Esophagus squamous epithelium (tissue), 5 donors: Measurements from ENCODE around the gene MAS1L. TPM values are rescaled to one million over a fixed set of nuclear protein-coding genes. Genes with fewer than 3 reads are reported as not detected.

Experiments
- DNase-seq: peaks from one replicate; lab custom pipeline; 2025; lab: John Stamatoyannopoulos, UW
- H3K27ac ChIP-seq, 4 donors: fragments of 200-600 bp; sonication (generic); one replicate each; pipeline ENCODE4 v1.5.1; 2016 to 2019; ENCODE audit warnings: mild to moderate bottlenecking in 1 of 4
- H3K27me3 ChIP-seq, 4 donors: fragments of 200-600 bp; sonication (generic); 1 replicate in 3 of 4; 2 replicates in 1 of 4; pipeline versions ENCODE4 v1.5.1 to v1.6.0; 2017 to 2021; ENCODE audit warnings: antibody characterized with exemption in 1 of 4
- H3K36me3 ChIP-seq, 3 donors: fragments of 200-600 bp; sonication (generic); one replicate each; pipeline ENCODE4 v1.5.1; 2016 to 2019
- H3K4me1 ChIP-seq, 3 donors: fragments of 200-600 bp; sonication (generic); one replicate each; pipeline ENCODE4 v1.5.1; 2017 to 2019
- H3K4me3 ChIP-seq, 4 donors: fragments of 200-600 bp; sonication (generic); 1 replicate in 3 of 4; 2 replicates in 1 of 4; pipeline ENCODE4 v1.5.1; 2016 to 2019; ENCODE audit warnings: mild to moderate bottlenecking in 2 of 4, moderate library complexity in 1 of 4
- H3K9me3 ChIP-seq, 3 donors: fragments of 200-600 bp; sonication (generic); one replicate each; pipeline ENCODE4 v1.5.1; 2016 to 2019
- POLR2A ChIP-seq, 4 donors: fragments of 450-650 bp; IDR thresholded peaks; one replicate each; pipeline ENCODE4 v1.6.1; 2017; ENCODE audit warnings: antibody characterized with exemption in 4 of 4, mild to moderate bottlenecking in 4 of 4, moderate library complexity in 3 of 4
- WGBS, 2 donors: methylation state at CpG; one replicate each; pipeline ENCODE4 v1.1.5; 2018; 5-methylcytosine and 5-hydroxymethylcytosine counted together
- intact Hi-C: fragments of 100-400 bp; cut with DNase I; formaldehyde crosslinking; loops from one replicate; pipeline ENCODE4 v1.15.0; 2022
- total RNA-seq, 4 donors: library from RNA; depleted of rRNA; stranded (reverse); fragments of >200 nt; gene quantifications; one replicate each; pipeline ENCODE4 v1.1.0, GENCODE V29; 2016
- TF ChIP-seq, protein P1 (sequence below), 6 experiments: fragments of 450-650 bp in 4 of 6; fragments of 200-600 bp in 2 of 6; sonication (generic) in 2 of 6; IDR thresholded peaks; one replicate each; pipeline ENCODE4 v1.5.1; 2016 to 2019; ENCODE audit warnings: antibody characterized with exemption in 6 of 6, mild to moderate bottlenecking in 4 of 6, moderate library complexity in 4 of 6
- donor health status: DM: yes; HTN: yes; CAD: no.

MAS1L gene
- total RNA-seq, 4 donors from 2014 or later = not detected

- intact Hi-C loops = no loop called here
- TF ChIP-seq, protein P1, sequence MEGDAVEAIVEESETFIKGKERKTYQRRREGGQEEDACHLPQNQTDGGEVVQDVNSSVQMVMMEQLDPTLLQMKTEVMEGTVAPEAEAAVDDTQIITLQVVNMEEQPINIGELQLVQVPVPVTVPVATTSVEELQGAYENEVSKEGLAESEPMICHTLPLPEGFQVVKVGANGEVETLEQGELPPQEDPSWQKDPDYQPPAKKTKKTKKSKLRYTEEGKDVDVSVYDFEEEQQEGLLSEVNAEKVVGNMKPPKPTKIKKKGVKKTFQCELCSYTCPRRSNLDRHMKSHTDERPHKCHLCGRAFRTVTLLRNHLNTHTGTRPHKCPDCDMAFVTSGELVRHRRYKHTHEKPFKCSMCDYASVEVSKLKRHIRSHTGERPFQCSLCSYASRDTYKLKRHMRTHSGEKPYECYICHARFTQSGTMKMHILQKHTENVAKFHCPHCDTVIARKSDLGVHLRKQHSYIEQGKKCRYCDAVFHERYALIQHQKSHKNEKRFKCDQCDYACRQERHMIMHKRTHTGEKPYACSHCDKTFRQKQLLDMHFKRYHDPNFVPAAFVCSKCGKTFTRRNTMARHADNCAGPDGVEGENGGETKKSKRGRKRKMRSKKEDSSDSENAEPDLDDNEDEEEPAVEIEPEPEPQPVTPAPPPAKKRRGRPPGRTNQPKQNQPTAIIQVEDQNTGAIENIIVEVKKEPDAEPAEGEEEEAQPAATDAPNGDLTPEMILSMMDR (IDR thresholded peaks at IDR 0.05) = no peak
Observed at GRCh38 chr6:29478740-29479139, 9.0 kb downstream of the MAS1L start.

GRCh38 chr6:29477923-29478450, 9.8 kb downstream of the MAS1L start:
- no peak for TF ChIP-seq POLR2A (IDR thresholded peaks at IDR 0.05)
- TF ChIP-seq, protein P1 (IDR thresholded peaks at IDR 0.05) = no peak
- 61 to 69% methylated on average over 4 of the region's 5 CpGs for WGBS, 2 donors

More at GRCh38 chr6:29478740-29479139, 9.0 kb downstream of the MAS1L start:
- Histone ChIP-seq H3K4me3 (no peak overlapping the region), H3K4me1 (no peaks in the 10 kb centered on the region), H3K27ac (no peak overlapping the region), H3K9me3 (peaks cover 0 to 4% (median 0%) of the 10 kb centered on the region in 3 donors), H3K36me3 (no peaks in the 10 kb centered on the region), H3K27me3 (no peaks in the 10 kb centered on the region)
- 70 to 72% methylated on average over 5 of the region's 5 CpGs for WGBS, 2 donors
- DNase-seq = no peak

DNA sequence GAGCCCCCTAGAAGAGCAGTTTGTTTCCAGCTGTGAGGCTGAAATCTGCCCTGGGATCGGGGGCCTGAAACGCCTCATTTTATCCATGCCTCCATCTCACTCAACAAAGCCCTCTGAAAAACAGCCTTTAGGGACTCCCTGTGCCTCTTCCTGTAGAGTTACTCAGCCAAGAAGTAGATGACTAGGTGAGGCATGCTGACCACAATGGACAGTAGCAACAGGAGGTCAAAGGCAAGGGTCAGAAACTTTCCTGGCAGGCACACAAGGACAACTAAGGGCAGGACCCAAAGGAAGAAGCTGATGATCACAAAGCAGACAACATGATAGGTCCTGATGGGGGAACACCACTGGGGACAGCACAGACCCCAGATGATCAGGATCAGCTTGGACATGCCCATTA, 12.8 kb downstream of the MAS1L start:
- DNase-seq = no peak
- intact Hi-C loops = no loop called here

More at GRCh38 chr6:29477923-29478450, 9.8 kb downstream of the MAS1L start:
- H3K27ac ChIP-seq = peak overlapping the region in 1 of 4 donors; percentile 33
- H3K4me3 ChIP-seq = no peak overlapping the region
- intact Hi-C loops = no loop called here
- no peaks in the 10 kb centered on the region for H3K4me1 ChIP-seq
- no peak for DNase-seq
- no peaks in the 10 kb centered on the region for H3K36me3 ChIP-seq
- H3K27me3 ChIP-seq = no peaks in the 10 kb centered on the region
- peaks cover 0 to 4% (median 0%) of the 10 kb centered on the region in 3 donors for H3K9me3 ChIP-seq

GRCh38 chr6:29466241-29466640, 21.5 kb downstream of the MAS1L start:
- no peak for DNase-seq
- H3K4me1 ChIP-seq = no peaks in the 10 kb centered on the region
- no peak overlapping the region for H3K27ac ChIP-seq
- no peaks in the 10 kb centered on the region for H3K9me3 ChIP-seq
- TF ChIP-seq, protein P1 (IDR thresholded peaks at IDR 0.05) = no peak
- TF ChIP-seq POLR2A (IDR thresholded peaks at IDR 0.05) = no peak
- WGBS, 2 donors = 56 to 58% methylated on average over 6 of the region's 6 CpGs
- no peaks in the 10 kb centered on the region for H3K27me3 ChIP-seq
- no peak overlapping the region for H3K4me3 ChIP-seq
- no peaks in the 10 kb centered on the region for H3K36me3 ChIP-seq
- intact Hi-C loops = no loop called here

More for the DNA sequence above, 12.8 kb downstream of the MAS1L start:
- H3K4me1 ChIP-seq = no peaks in the 10 kb centered on the region
- no peaks in the 10 kb centered on the region for H3K36me3 ChIP-seq
- no peak for TF ChIP-seq POLR2A (IDR thresholded peaks at IDR 0.05)
- TF ChIP-seq, protein P1 (IDR thresholded peaks at IDR 0.05) = no peak
- WGBS, 2 donors = no CpG with 5 or more reads among the region's 2 CpGs
- no peak overlapping the region for H3K4me3 ChIP-seq
- H3K9me3 ChIP-seq = no peaks in the 10 kb centered on the region
- no peaks in the 10 kb centered on the region for H3K27me3 ChIP-seq
- H3K27ac ChIP-seq = no peak overlapping the region

DNA sequence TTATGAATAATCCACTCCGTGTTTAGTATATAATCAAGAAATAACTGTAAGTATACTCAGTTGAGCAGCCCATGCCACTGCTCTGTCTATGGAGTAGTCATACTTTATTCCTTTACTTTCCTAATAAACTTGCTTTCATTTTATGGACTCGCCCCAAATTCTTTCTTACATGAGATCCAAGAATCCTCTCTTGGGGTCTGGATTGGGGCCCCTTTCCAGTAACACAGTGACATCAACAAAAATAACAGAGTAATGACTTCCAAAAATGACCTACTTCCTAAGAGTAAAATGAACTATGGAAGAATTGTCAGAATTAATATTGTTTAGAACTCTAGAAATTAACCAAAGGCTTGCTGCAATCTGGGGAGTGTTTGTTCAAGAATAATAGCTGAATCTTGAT, 22.0 kb downstream of the MAS1L start:
- TF ChIP-seq POLR2A (IDR thresholded peaks at IDR 0.05) = no peak
- TF ChIP-seq, protein P1 (IDR thresholded peaks at IDR 0.05) = no peak
- H3K27me3 ChIP-seq = no peaks in the 10 kb centered on the region
- H3K4me1 ChIP-seq = no peaks in the 10 kb centered on the region
- H3K27ac ChIP-seq = no peak overlapping the region
- no peak overlapping the region for H3K4me3 ChIP-seq
- intact Hi-C loops = no loop called here
- no peak for DNase-seq
- H3K9me3 ChIP-seq = no peaks in the 10 kb centered on the region
- H3K36me3 ChIP-seq = no peaks in the 10 kb centered on the region
- WGBS, 2 donors = 72 to 84% methylated on average over 2 of the region's 2 CpGs
